ENCODE data around the gene RAB11FIP3. TPM values are rescaled to one million over a fixed set of nuclear protein-coding genes. Genes with fewer than 3 reads are reported as not detected.

RAB11FIP3 gene
- total and polyA plus RNA-seq, 4 donors: 24.2 to 107 (median 66.4) TPM

GRCh38 chr16:510066-510825 is 84.8 kb downstream of the RAB11FIP3 start:
- Histone ChIP-seq H3K27ac (ENCODE audit: low read depth, low read length) (no peak overlapping the region), H3K27me3 (ENCODE audit: control insufficient read depth, insufficient read depth, low read length) (no peaks in the 10 kb centered on the region), H3K36me3 (ENCODE audit: control insufficient read depth, insufficient read depth, low read length) (peaks cover 69% of the 10 kb centered on the region), H3K9me3 (ENCODE audit: control insufficient read depth, insufficient read depth, low read length) (no peaks in the 10 kb centered on the region), H3K4me3 (ENCODE audit: low read depth, low read length) (no peak overlapping the region), H3K4me1 (ENCODE audit: control insufficient read depth, insufficient read depth, low read length) (no peaks in the 10 kb centered on the region)
- no peak for DNase-seq (ENCODE audit: low read depth in 4 of 6, low spot score in 6 of 6)
- 98% methylated on average over 33 of the region's 35 CpGs for WGBS (ENCODE audit: insufficient coverage)

GRCh38 chr16:512802-513201 is 87.4 kb downstream of the RAB11FIP3 start:
- Histone ChIP-seq H3K4me3 (ENCODE audit: low read depth, low read length) (no peak overlapping the region), H3K27ac (ENCODE audit: low read depth, low read length) (no peak overlapping the region), H3K36me3 (ENCODE audit: control insufficient read depth, insufficient read depth, low read length) (peaks cover 72% of the 10 kb centered on the region), H3K27me3 (ENCODE audit: control insufficient read depth, insufficient read depth, low read length) (no peaks in the 10 kb centered on the region), H3K4me1 (ENCODE audit: control insufficient read depth, insufficient read depth, low read length) (no peaks in the 10 kb centered on the region), H3K9me3 (ENCODE audit: control insufficient read depth, insufficient read depth, low read length) (no peaks in the 10 kb centered on the region)
- 77% methylated on average over 3 of the region's 6 CpGs for WGBS (ENCODE audit: insufficient coverage)
- DNase-seq (ENCODE audit: low read depth in 4 of 6, low spot score in 6 of 6): no peak

GRCh38 chr16:513950-514349 is 88.5 kb downstream of the RAB11FIP3 start:
- 88% methylated on average over 10 of the region's 10 CpGs for WGBS (ENCODE audit: insufficient coverage)
- Histone ChIP-seq H3K9me3 (ENCODE audit: control insufficient read depth, insufficient read depth, low read length) (no peaks in the 10 kb centered on the region), H3K27ac (ENCODE audit: low read depth, low read length) (no peak overlapping the region), H3K4me1 (ENCODE audit: control insufficient read depth, insufficient read depth, low read length) (no peaks in the 10 kb centered on the region), H3K4me3 (ENCODE audit: low read depth, low read length) (no peak overlapping the region), H3K36me3 (ENCODE audit: control insufficient read depth, insufficient read depth, low read length) (peaks cover 79% of the 10 kb centered on the region), H3K27me3 (ENCODE audit: control insufficient read depth, insufficient read depth, low read length) (no peaks in the 10 kb centered on the region)
- no peak for DNase-seq (ENCODE audit: low read depth in 4 of 6, low spot score in 6 of 6)

- H3K4me3 ChIP-seq (ENCODE audit: low read depth, low read length): no peak overlapping the region
- no peaks in the 10 kb centered on the region for H3K27me3 ChIP-seq (ENCODE audit: control insufficient read depth, insufficient read depth, low read length)
- no peak overlapping the region for H3K27ac ChIP-seq (ENCODE audit: low read depth, low read length)
- WGBS (ENCODE audit: insufficient coverage): 93% methylated on average over 43 of the region's 45 CpGs
- no peaks in the 10 kb centered on the region for H3K9me3 ChIP-seq (ENCODE audit: control insufficient read depth, insufficient read depth, low read length)
- DNase-seq (ENCODE audit: low read depth in 4 of 6, low spot score in 6 of 6): no peak
- H3K36me3 ChIP-seq (ENCODE audit: control insufficient read depth, insufficient read depth, low read length): peaks cover 79% of the 10 kb centered on the region
- no peaks in the 10 kb centered on the region for H3K4me1 ChIP-seq (ENCODE audit: control insufficient read depth, insufficient read depth, low read length)
Measured at GRCh38 chr16:515175-515938, 89.9 kb downstream of the RAB11FIP3 start.

- Histone ChIP-seq H3K27ac (ENCODE audit: low read depth, low read length) (no peak overlapping the region), H3K27me3 (ENCODE audit: control insufficient read depth, insufficient read depth, low read length) (no peaks in the 10 kb centered on the region), H3K4me1 (ENCODE audit: control insufficient read depth, insufficient read depth, low read length) (no peaks in the 10 kb centered on the region), H3K4me3 (ENCODE audit: low read depth, low read length) (no peak overlapping the region), H3K9me3 (ENCODE audit: control insufficient read depth, insufficient read depth, low read length) (no peaks in the 10 kb centered on the region), H3K36me3 (ENCODE audit: control insufficient read depth, insufficient read depth, low read length) (peaks cover 79% of the 10 kb centered on the region)
- no peak for DNase-seq (ENCODE audit: low read depth in 4 of 6, low spot score in 6 of 6)
- whole genome bisulfite sequencing (ENCODE audit: insufficient coverage): 94% methylated on average over 9 of the region's 11 CpGs
Measured at GRCh38 chr16:515939-516226, 90.4 kb downstream of the RAB11FIP3 start.

GRCh38 chr16:516301-516700 is 90.9 kb downstream of the RAB11FIP3 start:
- Histone ChIP-seq H3K9me3 (ENCODE audit: control insufficient read depth, insufficient read depth, low read length) (no peaks in the 10 kb centered on the region), H3K27me3 (ENCODE audit: control insufficient read depth, insufficient read depth, low read length) (no peaks in the 10 kb centered on the region), H3K4me1 (ENCODE audit: control insufficient read depth, insufficient read depth, low read length) (no peaks in the 10 kb centered on the region), H3K27ac (ENCODE audit: low read depth, low read length) (no peak overlapping the region), H3K4me3 (ENCODE audit: low read depth, low read length) (no peak overlapping the region), H3K36me3 (ENCODE audit: control insufficient read depth, insufficient read depth, low read length) (peaks cover 83% of the 10 kb centered on the region)
- WGBS (ENCODE audit: insufficient coverage): 100% methylated on average over 8 of the region's 8 CpGs
- no peak for DNase-seq (ENCODE audit: low read depth in 4 of 6, low spot score in 6 of 6)

- H3K9me3 ChIP-seq (ENCODE audit: control insufficient read depth, insufficient read depth, low read length): no peaks in the 10 kb centered on the region
- no peak for DNase-seq (ENCODE audit: low read depth in 4 of 6, low spot score in 6 of 6)
- peaks cover 4% of the 10 kb centered on the region for H3K4me1 ChIP-seq (ENCODE audit: control insufficient read depth, insufficient read depth, low read length)
- H3K27me3 ChIP-seq (ENCODE audit: control insufficient read depth, insufficient read depth, low read length): no peaks in the 10 kb centered on the region
- 95% methylated on average over 9 of the region's 9 CpGs for WGBS (ENCODE audit: insufficient coverage)
- peaks cover 94% of the 10 kb centered on the region for H3K36me3 ChIP-seq (ENCODE audit: control insufficient read depth, insufficient read depth, low read length)
- H3K4me3 ChIP-seq (ENCODE audit: low read depth, low read length): no peak overlapping the region
- H3K27ac ChIP-seq (ENCODE audit: low read depth, low read length): no peak overlapping the region
Measured at GRCh38 chr16:518858-519257, 93.4 kb downstream of the RAB11FIP3 start.

GRCh38 chr16:519425-519824 is 94.0 kb downstream of the RAB11FIP3 start:
- Histone ChIP-seq H3K9me3 (ENCODE audit: control insufficient read depth, insufficient read depth, low read length) (no peaks in the 10 kb centered on the region), H3K36me3 (ENCODE audit: control insufficient read depth, insufficient read depth, low read length) (peaks cover 94% of the 10 kb centered on the region), H3K4me1 (ENCODE audit: control insufficient read depth, insufficient read depth, low read length) (peaks cover 9% of the 10 kb centered on the region), H3K27ac (ENCODE audit: low read depth, low read length) (no peak overlapping the region), H3K4me3 (ENCODE audit: low read depth, low read length) (no peak overlapping the region), H3K27me3 (ENCODE audit: control insufficient read depth, insufficient read depth, low read length) (no peaks in the 10 kb centered on the region)
- DNase-seq (ENCODE audit: low read depth in 4 of 6, low spot score in 6 of 6): no peak
- WGBS (ENCODE audit: insufficient coverage): 93% methylated on average over 19 of the region's 19 CpGs

- Histone ChIP-seq H3K9me3 (ENCODE audit: control insufficient read depth, insufficient read depth, low read length) (no peaks in the 10 kb centered on the region), H3K4me1 (ENCODE audit: control insufficient read depth, insufficient read depth, low read length) (peaks cover 16% of the 10 kb centered on the region), H3K27me3 (ENCODE audit: control insufficient read depth, insufficient read depth, low read length) (no peaks in the 10 kb centered on the region), H3K27ac (ENCODE audit: low read depth, low read length) (no peak overlapping the region), H3K36me3 (ENCODE audit: control insufficient read depth, insufficient read depth, low read length) (peaks cover 94% of the 10 kb centered on the region), H3K4me3 (ENCODE audit: low read depth, low read length) (no peak overlapping the region)
- DNase-seq (ENCODE audit: low read depth in 4 of 6, low spot score in 6 of 6): no peak
- WGBS (ENCODE audit: insufficient coverage): 94% methylated on average over 34 of the region's 35 CpGs
Measured at GRCh38 chr16:519841-520687, 94.6 kb downstream of the RAB11FIP3 start.

All from spinal cord (tissue), 10 donors.